GM19467 (cell line): ENCODE results near the gene NRXN2.
"Not testable (repeated sequence)": the region's sequence is repeated elsewhere in the genome, so short reads cannot be mapped to it uniquely, and the experiment has no call there.

Experiments used
- ATAC-seq: cut with Tn5 transposase; IDR thresholded peaks from one replicate; pipeline ENCODE4 v1.9.1; 2021; ENCODE audit warnings: mild to moderate bottlenecking, moderate library complexity; ENCODE audit not compliant: unreplicated experiment

NRXN2 gene

DNA sequence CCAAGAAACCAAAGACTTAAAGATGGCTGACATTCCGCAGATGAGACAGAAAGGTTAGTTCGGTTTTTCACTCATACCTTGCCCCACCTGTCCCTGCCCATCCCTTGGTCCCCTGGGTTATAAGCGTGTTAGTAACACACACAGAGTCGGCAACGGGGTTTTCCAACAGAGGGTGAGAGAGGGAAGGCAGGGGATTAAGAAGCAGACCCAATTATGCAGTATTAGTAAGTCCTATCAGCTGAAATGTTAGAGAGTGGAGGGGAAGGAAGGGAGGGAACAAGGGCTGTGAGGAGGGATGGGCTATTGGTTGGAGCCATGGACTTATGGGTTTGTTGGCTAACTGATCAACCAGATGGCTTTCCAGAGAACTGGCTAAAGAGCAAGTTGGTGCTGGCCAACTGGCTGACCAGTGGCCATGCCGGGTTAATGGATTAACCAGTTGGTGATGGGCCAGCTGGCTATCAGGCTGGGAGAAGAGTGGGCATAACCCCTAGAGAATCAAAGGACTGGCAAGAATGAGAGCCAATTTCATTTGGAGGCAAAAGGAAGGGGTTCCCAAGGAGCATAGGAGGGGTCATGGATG lies 45.5 kb downstream of the NRXN2 start:
- ATAC-seq = no peak

DNA sequence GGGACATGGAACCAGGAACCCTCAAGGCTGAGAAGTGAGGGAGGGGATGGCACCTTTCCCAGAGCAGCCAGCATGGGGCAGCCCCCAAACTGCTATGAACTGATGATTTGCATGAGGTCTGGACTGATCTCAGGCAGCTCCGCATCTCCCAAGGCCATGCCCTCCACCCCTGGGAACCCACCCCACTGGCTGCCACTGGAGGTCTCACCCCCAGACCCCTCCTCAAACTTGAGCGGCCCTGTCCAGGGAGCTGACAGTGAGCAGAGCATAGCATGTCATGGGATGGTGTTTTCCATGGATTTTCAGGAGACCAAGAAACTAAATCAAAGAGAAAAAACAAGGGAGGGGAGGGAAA lies 46.8 kb downstream of the NRXN2 start:
- no peak for ATAC-seq

GRCh38 chr11:64675450-64676260 lies 47.3 kb downstream of the NRXN2 start:
- ATAC-seq = no peak

DNA sequence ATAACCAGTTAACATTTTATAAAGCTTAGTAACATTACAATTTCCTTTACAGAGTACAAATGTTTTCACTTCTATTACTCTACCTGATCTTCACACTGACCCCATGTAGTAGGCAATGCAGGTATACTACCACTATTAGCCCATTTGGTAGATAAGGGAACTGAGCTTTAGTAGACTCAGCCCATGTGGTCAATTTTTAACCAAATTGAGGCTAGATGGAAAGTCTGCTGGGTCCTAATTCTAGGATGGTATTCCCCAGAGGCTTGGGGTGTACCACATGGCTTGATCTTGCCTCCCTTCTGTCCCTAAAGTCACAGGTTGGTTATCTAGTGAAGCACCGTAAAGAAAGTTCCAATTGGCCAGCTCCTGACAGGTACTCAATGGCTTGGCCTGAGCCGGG lies 48.2 kb downstream of the NRXN2 start:
- no peak for ATAC-seq

GRCh38 chr11:64673279-64673678 lies 49.7 kb downstream of the NRXN2 start:
- no peak for ATAC-seq

DNA sequence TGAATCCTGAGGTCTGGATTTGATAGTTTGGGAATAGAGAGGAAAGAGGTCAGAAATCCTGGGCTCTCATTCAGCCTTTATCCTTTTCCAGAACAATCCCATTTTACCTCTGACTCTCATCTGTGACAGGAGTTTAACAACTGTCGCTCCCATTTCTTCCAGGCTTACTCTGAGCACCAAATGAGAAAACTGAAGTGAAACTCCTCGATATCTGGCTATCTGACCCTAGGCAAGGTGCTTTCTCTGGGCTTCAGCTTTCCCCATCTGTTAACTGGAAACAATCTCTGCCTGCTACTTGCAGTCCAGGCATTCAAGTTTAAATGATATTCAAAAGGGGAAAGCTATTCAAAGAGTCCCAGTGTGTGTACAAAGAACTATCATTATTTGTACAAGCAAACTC lies 50.1 kb downstream of the NRXN2 start:
- no peak for ATAC-seq

- no peak for ATAC-seq
Observed at GRCh38 chr11:64670975-64671374, 52.0 kb downstream of the NRXN2 start.

GRCh38 chr11:64667154-64667745 lies 55.7 kb downstream of the NRXN2 start:
- no peak for ATAC-seq

DNA sequence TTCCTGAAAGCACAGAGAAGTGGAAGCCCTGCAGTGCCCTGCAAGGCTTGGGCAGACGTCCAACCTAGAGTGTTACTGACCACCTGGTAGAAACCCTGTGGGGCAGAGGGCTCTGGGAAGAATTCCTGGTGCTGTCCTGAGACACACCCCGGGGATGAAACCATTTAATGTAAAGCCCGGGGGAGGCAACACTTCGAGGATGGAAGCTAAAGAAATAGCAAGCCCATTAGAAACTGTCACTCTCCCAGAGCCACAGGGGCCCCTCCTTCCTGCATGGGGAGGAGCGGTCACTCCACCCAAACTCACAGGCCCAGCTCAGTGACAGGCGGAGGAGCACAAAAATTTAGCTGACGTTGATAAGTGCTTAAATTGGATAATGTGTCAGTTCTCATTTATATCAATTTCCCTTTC lies 57.6 kb downstream of the NRXN2 start:
- ATAC-seq = no peak

DNA sequence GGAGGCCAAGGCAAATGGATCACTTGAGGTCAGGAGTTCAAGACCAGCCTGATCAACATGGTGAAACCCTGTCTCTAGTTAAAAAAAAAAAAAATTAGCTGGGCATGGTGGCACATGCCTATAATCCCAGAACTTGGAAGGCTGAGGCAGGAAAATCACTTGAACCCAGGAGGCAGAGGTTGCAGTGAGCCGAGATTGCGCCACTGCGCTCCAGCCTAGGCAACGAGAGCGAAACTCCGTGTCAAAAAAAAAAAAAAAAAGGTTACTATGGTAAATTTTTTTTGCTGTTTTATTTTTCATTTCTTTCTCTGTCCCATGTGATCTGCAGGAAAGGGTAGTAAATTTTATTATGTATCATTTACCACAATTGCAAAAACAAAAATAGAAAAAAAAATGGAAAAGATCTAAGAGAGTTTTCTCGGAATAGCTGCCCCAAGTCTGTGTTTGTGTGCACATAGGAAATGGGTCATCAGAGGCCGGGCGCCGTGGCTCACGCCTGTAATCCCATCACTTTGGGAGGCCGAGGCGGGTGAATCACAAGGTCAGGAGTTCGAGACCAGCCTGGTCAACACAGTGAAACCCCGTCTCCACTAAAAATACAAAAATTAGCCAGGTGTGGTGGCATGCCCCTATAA lies 58.6 kb downstream of the NRXN2 start:
- not testable (repeated sequence) for ATAC-seq

GRCh38 chr11:64663656-64664055 lies 59.3 kb downstream of the NRXN2 start:
- no peak for ATAC-seq

GRCh38 chr11:64661614-64662013 lies 61.4 kb downstream of the NRXN2 start:
- no peak for ATAC-seq

DNA sequence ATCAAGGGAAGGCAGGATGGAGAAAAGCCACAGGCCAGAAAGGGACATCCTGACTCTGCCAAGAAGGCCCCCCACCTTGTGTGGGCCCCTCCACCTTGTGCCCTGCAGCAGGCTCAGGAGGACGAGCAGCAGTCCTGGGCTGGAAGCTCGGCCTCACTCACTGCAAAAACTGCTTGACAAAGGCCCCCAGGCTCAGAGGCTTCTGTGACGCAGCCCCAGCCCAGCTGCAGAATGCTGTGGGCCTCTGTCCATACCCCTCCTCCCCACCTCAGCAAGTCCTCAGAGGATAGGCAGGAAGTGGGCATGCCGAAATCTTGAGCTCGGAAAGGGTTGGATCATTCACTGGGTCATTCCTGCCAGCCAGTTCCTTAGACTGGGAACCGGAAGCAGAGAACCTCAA lies 61.9 kb downstream of the NRXN2 start:
- ATAC-seq = no peak

DNA sequence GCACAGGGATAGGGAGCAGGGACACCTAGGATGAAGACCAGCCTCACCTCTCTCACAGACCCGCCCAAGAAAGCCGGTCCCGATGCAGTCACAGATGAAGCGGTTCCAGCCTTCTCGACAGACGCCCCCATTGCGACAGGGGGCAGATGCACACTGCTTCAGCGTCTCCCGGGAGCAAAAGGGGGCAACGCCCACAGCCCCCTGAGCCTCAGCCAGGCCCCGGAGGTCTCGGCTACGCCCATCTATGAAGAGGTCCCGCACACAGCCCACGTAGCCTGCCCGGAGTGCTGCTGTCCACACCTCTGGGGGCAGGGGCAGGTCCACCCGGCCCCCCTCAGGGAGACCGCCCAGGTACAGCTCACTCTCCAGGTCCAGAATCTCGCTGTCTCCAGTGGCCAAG lies 62.3 kb downstream of the NRXN2 start:
- no peak for ATAC-seq

GRCh38 chr11:64660205-64660604 lies 62.8 kb downstream of the NRXN2 start:
- ATAC-seq = no peak

DNA sequence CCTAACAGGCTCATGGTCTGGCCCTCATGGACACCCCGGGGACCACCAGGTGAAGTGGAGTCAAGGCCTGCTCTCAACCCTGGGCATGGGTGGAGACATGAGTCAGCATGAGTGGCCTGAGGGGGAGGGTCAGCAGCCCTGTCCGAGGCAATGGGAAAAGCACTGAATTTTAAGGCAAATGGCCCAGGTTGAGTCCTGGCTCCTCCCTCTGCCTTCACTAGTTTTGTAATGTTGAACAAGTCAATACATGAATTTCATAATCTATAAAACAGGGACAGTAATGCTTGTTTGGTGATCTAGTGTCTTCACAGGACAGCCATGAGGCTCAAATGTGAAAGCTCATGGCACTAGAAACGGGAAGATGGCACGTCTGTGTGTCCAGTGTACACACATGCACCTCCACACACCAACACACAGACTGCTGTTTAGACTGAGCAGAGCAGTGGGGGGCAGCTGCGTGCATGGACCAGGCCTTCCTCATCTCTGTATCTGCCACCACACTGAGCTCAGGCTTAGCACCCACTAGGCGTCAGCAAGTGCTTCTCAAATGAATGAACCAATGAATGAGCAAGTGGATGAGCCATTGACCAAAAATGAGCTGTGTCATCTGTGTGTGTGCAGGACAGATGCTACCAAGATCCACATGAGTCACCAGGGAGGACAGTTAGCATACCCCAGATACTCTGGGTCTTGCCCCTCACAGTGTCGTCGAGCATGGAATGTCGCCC lies 63.4 kb downstream of the NRXN2 start:
- no peak for ATAC-seq

- ATAC-seq = no peak
Observed at GRCh38 chr11:64658265-64658664, 64.7 kb downstream of the NRXN2 start.

DNA sequence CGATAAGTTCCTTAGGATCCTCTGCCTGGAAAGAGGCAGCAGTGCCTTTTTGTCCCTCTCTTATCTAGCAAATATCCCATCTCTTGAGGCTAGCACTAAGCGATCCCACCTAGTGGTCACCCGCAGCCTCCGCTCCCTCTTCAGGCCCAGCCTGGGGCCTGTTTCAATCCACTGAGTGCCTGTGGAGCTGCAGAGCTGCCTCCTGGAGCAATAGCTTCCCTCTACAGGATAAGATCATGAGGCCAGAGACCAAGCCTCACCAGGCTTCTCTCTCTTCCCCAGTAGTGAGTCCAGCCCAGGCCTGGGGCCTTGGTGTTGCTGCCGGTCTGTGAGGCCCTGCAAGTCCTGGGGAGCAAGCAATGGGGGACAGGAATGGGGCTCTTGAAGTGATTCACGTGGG lies 66.1 kb downstream of the NRXN2 start:
- ATAC-seq = no peak

DNA sequence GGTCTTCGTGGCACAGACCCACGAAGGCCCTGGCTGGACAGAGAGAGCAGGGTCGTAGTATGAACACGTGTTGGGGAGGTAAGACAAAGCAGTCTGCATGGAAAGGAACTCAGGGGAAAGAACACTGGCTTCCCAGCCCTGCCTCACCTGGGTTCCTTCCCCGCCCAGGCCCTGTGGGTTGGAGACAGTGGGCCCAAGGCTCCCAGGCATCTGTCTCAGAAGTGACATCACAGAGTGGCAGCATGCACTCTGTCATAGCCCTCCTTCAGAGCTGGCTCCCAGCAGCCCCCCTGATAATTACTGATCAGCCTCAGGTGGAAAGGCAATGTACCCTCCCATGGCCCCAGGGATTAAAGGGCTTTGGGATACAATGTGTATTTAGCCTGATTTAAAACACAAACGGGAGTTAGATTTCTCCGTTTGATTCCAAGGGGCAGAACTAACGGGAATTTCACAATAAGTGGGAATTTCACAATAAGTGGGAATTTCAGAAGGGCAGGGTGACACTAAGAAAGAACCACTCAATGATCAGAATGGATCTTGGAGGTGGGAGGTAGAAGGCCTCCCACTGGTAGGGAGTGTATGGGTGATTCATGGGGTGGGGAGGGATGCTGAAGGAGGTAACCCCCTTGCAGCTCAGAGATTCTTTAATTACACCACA lies 66.9 kb downstream of the NRXN2 start:
- ATAC-seq = no peak

DNA sequence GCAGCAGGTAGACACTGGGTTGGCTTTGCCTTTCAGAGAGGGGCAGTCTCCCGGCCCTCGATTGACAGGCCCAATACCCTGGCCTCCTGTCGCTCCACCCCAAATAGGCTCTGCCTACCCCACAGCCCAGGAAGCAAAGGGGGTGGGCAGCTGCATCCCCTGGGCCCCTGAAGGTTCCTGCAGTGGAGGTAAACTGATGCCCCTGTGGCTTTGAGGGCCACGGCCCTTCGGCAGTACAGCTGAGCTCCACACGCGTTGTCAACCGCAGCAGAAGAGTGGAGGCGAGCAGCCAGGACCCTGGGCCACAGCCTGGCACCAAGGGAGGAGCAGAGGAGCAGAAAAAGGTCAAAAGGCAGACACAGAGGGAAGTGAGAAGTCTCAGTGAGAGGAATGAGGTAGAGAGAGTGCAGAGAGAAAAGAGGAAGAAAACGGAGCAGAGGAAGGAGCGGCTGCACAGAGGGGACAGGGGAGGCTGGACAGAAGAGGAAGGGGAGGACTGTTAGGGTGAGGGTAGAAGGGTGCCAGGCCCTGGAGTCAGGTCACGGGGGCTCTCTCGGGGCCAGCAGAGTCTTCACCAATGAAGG lies 67.9 kb downstream of the NRXN2 start:
- ATAC-seq = no peak
